HEK293 (cell line): ENCODE measurements around the gene AKAP12.

Experiments used
- REST ChIP-seq: fragments of 450-650 bp; formaldehyde crosslinking; IDR thresholded peaks from 2 replicates; pipeline ENCODE4 v1.5.1; 2016; ENCODE audit warnings: missing biosample characterization, missing genetic modification characterization
- ZNF660 ChIP-seq: fragments of 450-650 bp; IDR thresholded peaks from 2 replicates; pipeline ENCODE4 v1.5.1; 2018; ENCODE audit warnings: missing biosample characterization, mild to moderate bottlenecking, missing genetic modification characterization
- TF ChIP-seq, protein P1 (sequence below): fragments of 450-650 bp; formaldehyde crosslinking; IDR thresholded peaks from 2 replicates; pipeline ENCODE4 v1.5.1; 2016; ENCODE audit warnings: missing biosample characterization, missing genetic modification characterization

- TF ChIP-seq, protein P1, sequence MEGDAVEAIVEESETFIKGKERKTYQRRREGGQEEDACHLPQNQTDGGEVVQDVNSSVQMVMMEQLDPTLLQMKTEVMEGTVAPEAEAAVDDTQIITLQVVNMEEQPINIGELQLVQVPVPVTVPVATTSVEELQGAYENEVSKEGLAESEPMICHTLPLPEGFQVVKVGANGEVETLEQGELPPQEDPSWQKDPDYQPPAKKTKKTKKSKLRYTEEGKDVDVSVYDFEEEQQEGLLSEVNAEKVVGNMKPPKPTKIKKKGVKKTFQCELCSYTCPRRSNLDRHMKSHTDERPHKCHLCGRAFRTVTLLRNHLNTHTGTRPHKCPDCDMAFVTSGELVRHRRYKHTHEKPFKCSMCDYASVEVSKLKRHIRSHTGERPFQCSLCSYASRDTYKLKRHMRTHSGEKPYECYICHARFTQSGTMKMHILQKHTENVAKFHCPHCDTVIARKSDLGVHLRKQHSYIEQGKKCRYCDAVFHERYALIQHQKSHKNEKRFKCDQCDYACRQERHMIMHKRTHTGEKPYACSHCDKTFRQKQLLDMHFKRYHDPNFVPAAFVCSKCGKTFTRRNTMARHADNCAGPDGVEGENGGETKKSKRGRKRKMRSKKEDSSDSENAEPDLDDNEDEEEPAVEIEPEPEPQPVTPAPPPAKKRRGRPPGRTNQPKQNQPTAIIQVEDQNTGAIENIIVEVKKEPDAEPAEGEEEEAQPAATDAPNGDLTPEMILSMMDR (tag by site-specific recombination): no peak
- TF ChIP-seq ZNF660 (tag by site-specific recombination) (no peak), REST (tag by site-specific recombination) (no peak)
Measured at GRCh38 chr6:151229401-151230276, 10.1 kb upstream of the AKAP12 start.
